H9 (cell line): ENCODE data around the gene SURF1. TPM values are rescaled to one million over a fixed set of nuclear protein-coding genes. Genes with fewer than 3 reads are reported as not detected.

Experiments
- DNase-seq: peaks from one replicate; pipeline ENCODE4 v3.0.0-alpha.2; 2017
- H2AFZ ChIP-seq: one replicate; pipeline ENCODE4 v1.6.1; 2013; ENCODE audit warnings: mild to moderate bottlenecking, low read length, control low read depth, moderate library complexity
- H2AK5ac ChIP-seq: 2 replicates; pipeline ENCODE4 v1.6.1; 2013; ENCODE audit warnings: low read length, control low read depth, mixed read lengths; ENCODE audit not compliant: insufficient read length
- H2BK120ac ChIP-seq: one replicate; pipeline ENCODE4 v1.6.1; 2013; ENCODE audit warnings: low read depth, mild to moderate bottlenecking, low read length, control low read depth, inconsistent platforms; ENCODE audit not compliant: poor library complexity, severe bottlenecking
- H2BK12ac ChIP-seq: 2 replicates; pipeline ENCODE4 v1.6.1; 2013; ENCODE audit warnings: low read length, control low read depth, mixed read lengths, low read depth; ENCODE audit not compliant: insufficient read length
- H2BK15ac ChIP-seq: 2 replicates; pipeline ENCODE4 v1.6.1; 2013; ENCODE audit warnings: low read depth, low read length, control low read depth
- H2BK20ac ChIP-seq: one replicate; pipeline ENCODE4 v1.6.1; 2013; ENCODE audit warnings: low read depth, mild to moderate bottlenecking, low read length, control low read depth, inconsistent platforms; ENCODE audit not compliant: poor library complexity, severe bottlenecking
- H2BK5ac ChIP-seq: 2 replicates; pipeline ENCODE4 v1.6.1; 2013; ENCODE audit warnings: low read length, control low read depth, mixed read lengths; ENCODE audit not compliant: insufficient read length
- H3K14ac ChIP-seq: 2 replicates; pipeline ENCODE4 v1.6.1; 2013; ENCODE audit warnings: low read length, control low read depth; ENCODE audit not compliant: insufficient read depth
- H3K18ac ChIP-seq: 2 replicates; pipeline ENCODE4 v1.6.1; 2013; ENCODE audit warnings: low read depth, mild to moderate bottlenecking, mixed read lengths, low read length, control low read depth; ENCODE audit not compliant: insufficient read length
- H3K23ac ChIP-seq: 2 replicates; pipeline ENCODE4 v1.6.1; 2013; ENCODE audit warnings: low read length, control low read depth, mixed read lengths, low read depth; ENCODE audit not compliant: insufficient read length
- H3K23me2 ChIP-seq: 2 replicates; pipeline ENCODE4 v1.6.1; 2013; ENCODE audit warnings: low read depth, mild to moderate bottlenecking, mixed read lengths, low read length, control low read depth; ENCODE audit not compliant: insufficient read length, poor library complexity, severe bottlenecking
- H3K27ac ChIP-seq: 2 replicates; pipeline ENCODE4 v1.5.1; 2013; ENCODE audit warnings: low read length, control low read depth, mixed read lengths, low read depth; ENCODE audit not compliant: insufficient read length
- H3K27me3 ChIP-seq: 2 replicates; pipeline ENCODE4 v1.6.1; 2013; ENCODE audit warnings: low read length, control low read depth, inconsistent platforms; ENCODE audit not compliant: insufficient read depth
- H3K4ac ChIP-seq: 2 replicates; pipeline ENCODE4 v1.6.1; 2013; ENCODE audit warnings: low read depth, mild to moderate bottlenecking, control low read depth, inconsistent platforms, low read length, moderate library complexity
- H3K4me1 ChIP-seq: 2 replicates; pipeline ENCODE4 v1.6.1; 2013; ENCODE audit warnings: low read length, control low read depth, inconsistent platforms; ENCODE audit not compliant: insufficient read depth
- H3K4me2 ChIP-seq: 2 replicates; pipeline ENCODE4 v1.6.1; 2013; ENCODE audit warnings: low read length, control low read depth, mixed read lengths; ENCODE audit not compliant: insufficient read length, insufficient read depth
- H3K56ac ChIP-seq: 2 replicates; pipeline ENCODE4 v1.6.1; 2013; ENCODE audit warnings: low read depth, mild to moderate bottlenecking, mixed read lengths, low read length, control low read depth; ENCODE audit not compliant: insufficient read length
- H3K79me1 ChIP-seq: 2 replicates; pipeline ENCODE4 v1.6.1; 2013; ENCODE audit warnings: low read depth, mild to moderate bottlenecking, moderate library complexity, low read length, control low read depth, inconsistent platforms; ENCODE audit not compliant: insufficient read depth, poor library complexity, severe bottlenecking
- H3K79me2 ChIP-seq: 2 replicates; pipeline ENCODE4 v1.6.1; 2013; ENCODE audit warnings: low read length, control low read depth, inconsistent platforms; ENCODE audit not compliant: insufficient read depth
- H3K9ac ChIP-seq: 2 replicates; pipeline ENCODE4 v1.6.1; 2013; ENCODE audit warnings: low read length, control low read depth, mixed read lengths; ENCODE audit not compliant: insufficient read length; ENCODE audit errors: extremely low read depth
- H3K9me3 ChIP-seq: one replicate; pipeline ENCODE4 v1.6.1; 2013; ENCODE audit warnings: low read depth, low read length, inconsistent platforms; ENCODE audit not compliant: control insufficient read depth
- H3T11ph ChIP-seq: one replicate; pipeline ENCODE4 v1.6.1; 2013; ENCODE audit warnings: mild to moderate bottlenecking, low read length, control low read depth, inconsistent platforms
- H4K20me1 ChIP-seq: one replicate; pipeline ENCODE4 v1.6.1; 2013; ENCODE audit not compliant: control insufficient read depth, insufficient read length, insufficient read depth
- H4K5ac ChIP-seq: 2 replicates; pipeline ENCODE4 v1.6.1; 2013; ENCODE audit warnings: low read depth, mild to moderate bottlenecking, mixed read lengths, low read length, control low read depth; ENCODE audit not compliant: insufficient read length
- H4K8ac ChIP-seq: replicated peaks from 2 replicates; pipeline ENCODE4 v1.6.1; 2013; ENCODE audit warnings: low read length, control low read depth, mixed read lengths, low read depth; ENCODE audit not compliant: insufficient read length
- H4K91ac ChIP-seq: 2 replicates; pipeline ENCODE4 v1.6.1; 2013; ENCODE audit warnings: low read depth, mild to moderate bottlenecking, moderate library complexity, mixed read lengths, low read length, control low read depth; ENCODE audit not compliant: insufficient read length
- H3K27ac Mint-ChIP-seq, 3 experiments: 2 replicates in 2 of 3; 3 replicates in 1 of 3; pipeline ENCODE4 v1.8.0; 2020 to 2021; ENCODE audit warnings: mixed read lengths in 3 of 3, mild to moderate bottlenecking in 1 of 3, moderate library complexity in 1 of 3
- H3K27me3 Mint-ChIP-seq: 2 replicates; pipeline ENCODE4 v1.8.0; 2021; ENCODE audit warnings: low read depth, mild to moderate bottlenecking, moderate library complexity, mixed read lengths
- H3K36me3 Mint-ChIP-seq, 3 experiments: 2 replicates in 2 of 3; 3 replicates in 1 of 3; pipeline ENCODE4 v1.8.0; 2020 to 2021; ENCODE audit warnings: low read depth in 3 of 3, mixed read lengths in 3 of 3; ENCODE audit not compliant: insufficient read depth in 1 of 3
- H3K4me1 Mint-ChIP-seq, 2 experiments: 2 replicates each; pipeline ENCODE4 v1.8.0; 2020; ENCODE audit warnings: mixed read lengths in 2 of 2
- H3K4me3 Mint-ChIP-seq, 2 experiments: 2 replicates in 1 of 2; 3 replicates in 1 of 2; pipeline ENCODE4 v1.8.0; 2020 to 2021; ENCODE audit warnings: mild to moderate bottlenecking in 2 of 2, mixed read lengths in 2 of 2, moderate library complexity in 1 of 2
- H3K9me3 Mint-ChIP-seq, 2 experiments: 2 replicates in 1 of 2; 3 replicates in 1 of 2; pipeline ENCODE4 v1.8.0; 2020; ENCODE audit warnings: mild to moderate bottlenecking in 2 of 2, mixed read lengths in 2 of 2, moderate library complexity in 1 of 2
- WGBS: extraction: QIAGEN DNeasy Blood & Tissue Kit; methylation state at CpG from one replicate; pipeline ENCODE4 v1.1.7; 2013; ENCODE audit warnings: missing lambda C conversion rate, low lambda C conversion rate, mixed read lengths; ENCODE audit not compliant: insufficient read length; ENCODE audit errors: extremely low coverage; 5-methylcytosine and 5-hydroxymethylcytosine counted together
- total RNA-seq: library from RNA; stranded (reverse); gene quantifications from 2 replicates; pipeline ENCODE4 v1.2.1, GENCODE V29; 2021
- TF ChIP-seq, protein P1 (sequence below): fragments of 200-600 bp; sonication (generic); conservative IDR thresholded peaks from 3 replicates; pipeline ENCODE4 v1.8.0; 2021; ENCODE audit warnings: antibody characterized with exemption, mild to moderate bottlenecking

Gene SURF1
- total RNA-seq, 1 experiment from 2014 or later: 43.3 TPM

DNA sequence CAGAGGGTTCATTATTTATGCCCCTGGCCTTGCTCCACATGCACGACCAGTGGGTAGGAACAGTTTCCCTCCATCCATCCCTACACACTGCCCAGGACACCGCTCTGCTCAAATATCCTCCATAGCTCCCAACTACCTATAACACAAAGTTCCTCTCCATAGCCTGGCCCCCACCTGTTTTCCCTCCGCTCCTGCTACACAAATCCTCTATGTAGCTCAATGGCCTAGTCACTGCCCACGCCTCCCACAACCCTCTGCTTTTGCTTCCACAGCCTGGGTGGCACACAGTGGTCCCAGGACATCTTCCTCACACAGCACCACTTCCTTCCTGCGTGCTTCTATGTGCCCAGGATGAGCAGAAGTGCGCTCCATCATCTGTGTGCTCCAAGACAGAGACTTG is 41.1 kb upstream of the SURF1 start:
- TF ChIP-seq, protein P1, sequence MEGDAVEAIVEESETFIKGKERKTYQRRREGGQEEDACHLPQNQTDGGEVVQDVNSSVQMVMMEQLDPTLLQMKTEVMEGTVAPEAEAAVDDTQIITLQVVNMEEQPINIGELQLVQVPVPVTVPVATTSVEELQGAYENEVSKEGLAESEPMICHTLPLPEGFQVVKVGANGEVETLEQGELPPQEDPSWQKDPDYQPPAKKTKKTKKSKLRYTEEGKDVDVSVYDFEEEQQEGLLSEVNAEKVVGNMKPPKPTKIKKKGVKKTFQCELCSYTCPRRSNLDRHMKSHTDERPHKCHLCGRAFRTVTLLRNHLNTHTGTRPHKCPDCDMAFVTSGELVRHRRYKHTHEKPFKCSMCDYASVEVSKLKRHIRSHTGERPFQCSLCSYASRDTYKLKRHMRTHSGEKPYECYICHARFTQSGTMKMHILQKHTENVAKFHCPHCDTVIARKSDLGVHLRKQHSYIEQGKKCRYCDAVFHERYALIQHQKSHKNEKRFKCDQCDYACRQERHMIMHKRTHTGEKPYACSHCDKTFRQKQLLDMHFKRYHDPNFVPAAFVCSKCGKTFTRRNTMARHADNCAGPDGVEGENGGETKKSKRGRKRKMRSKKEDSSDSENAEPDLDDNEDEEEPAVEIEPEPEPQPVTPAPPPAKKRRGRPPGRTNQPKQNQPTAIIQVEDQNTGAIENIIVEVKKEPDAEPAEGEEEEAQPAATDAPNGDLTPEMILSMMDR: no peak
- Histone ChIP-seq H3K56ac (no peak overlapping the region), H2BK12ac (no peak overlapping the region), H3K27ac (no peak overlapping the region), H2BK5ac (no peak overlapping the region), H3K79me2 (no peaks in the 10 kb centered on the region), H3K23me2 (no peaks in the 10 kb centered on the region), H3K27me3 (no peaks in the 10 kb centered on the region), H4K20me1 (no peaks in the 10 kb centered on the region), H3K14ac (no peak overlapping the region), H3K23ac (no peak overlapping the region), H3T11ph (no peak overlapping the region), H2BK20ac (no peak overlapping the region), H3K4ac (no peak overlapping the region), H2AFZ (no peak overlapping the region), H2BK120ac (no peak overlapping the region), H3K9me3 (no peaks in the 10 kb centered on the region), H3K18ac (no peak overlapping the region), H4K5ac (no peak overlapping the region), H4K8ac (no peak overlapping the region), H2BK15ac (no peak overlapping the region), H4K91ac (no peak overlapping the region), H3K4me2 (no peak overlapping the region), H2AK5ac (no peak overlapping the region), H3K4me1 (no peaks in the 10 kb centered on the region), H3K79me1 (no peaks in the 10 kb centered on the region), H3K9ac (no peak overlapping the region)
- Mint-ChIP-seq H3K4me1 (peaks cover 0 to 3% of the 10 kb centered on the region in 2 experiments; a peak in 1 of 4 replicates), H3K36me3 (no peaks in the 10 kb centered on the region; a peak in 1 of 7 replicates), H3K4me3 (no peak overlapping the region), H3K27ac (no peak overlapping the region; a peak in 1 of 7 replicates), H3K9me3 (peaks cover 0 to 2% of the 10 kb centered on the region in 2 experiments; a peak in 1 of 5 replicates), H3K27me3 (peaks cover 24% of the 10 kb centered on the region)
- no CpG with 5 or more reads among the region's 6 CpGs for WGBS
- no peak for DNase-seq
